Stimulated activated CD4-positive, alpha-beta T cell treated with anti-CD3 and anti-CD28 coated beads, Interleukin-1b, Interleukin-23, amount 100 ng/mL, for 48 hours (primary cell): ENCODE results near the gene ATCAY.
A peak's percentile ranks its signal among the peaks of the same experiment; 100 is the strongest.
"Not testable (repeated sequence)": the region's sequence is repeated elsewhere in the genome, so short reads cannot be mapped to it uniquely, and the experiment has no call there.

Source experiments
- DNase-seq: peaks from one replicate; pipeline ENCODE4 v3.0.0-alpha.2; 2020

ATCAY gene

GRCh38 chr19:3904233-3904632, 23.7 kb downstream of the ATCAY start:
- no peak for DNase-seq

- DNase-seq: no peak
These were observed 27.3 kb downstream of the ATCAY start for GRCh38 chr19:3907626-3908265.

GRCh38 chr19:3908266-3909054, 28.0 kb downstream of the ATCAY start:
- no peak for DNase-seq

- DNase-seq: no peak
These were observed 29.6 kb downstream of the ATCAY start for GRCh38 chr19:3910105-3910504.

- no peak for DNase-seq
These were observed 33.7 kb downstream of the ATCAY start for GRCh38 chr19:3914199-3914598.

GRCh38 chr19:3916033-3916432, 35.5 kb downstream of the ATCAY start:
- no peak for DNase-seq

- no peak for DNase-seq
These were observed 39.3 kb downstream of the ATCAY start for GRCh38 chr19:3919793-3920192.

GRCh38 chr19:3923096-3923758, 42.7 kb downstream of the ATCAY start:
- no peak for DNase-seq

GRCh38 chr19:3923912-3924311, 43.4 kb downstream of the ATCAY start:
- DNase-seq: no peak

- DNase-seq: no peak
These were observed 50.6 kb downstream of the ATCAY start for GRCh38 chr19:3931041-3931440.

GRCh38 chr19:3932931-3933810, 52.7 kb downstream of the ATCAY start, which contains the start of gene NMRK2:
NMRK2 (plus strand) TSS chr19:3933069; CDS start chr19:3933672, 603 bp downstream.
- DNase-seq: peak; percentile 12

- DNase-seq: no peak
These were observed 56.3 kb downstream of the ATCAY start for GRCh38 chr19:3936506-3937442.

GRCh38 chr19:3938300-3938950, 57.9 kb downstream of the ATCAY start:
- not testable (repeated sequence) for DNase-seq

- no peak for DNase-seq
These were observed 62.4 kb downstream of the ATCAY start for GRCh38 chr19:3942790-3943409.

GRCh38 chr19:3944018-3944721, 63.7 kb downstream of the ATCAY start:
- DNase-seq: no peak

- no peak for DNase-seq
These were observed 65.4 kb downstream of the ATCAY start for GRCh38 chr19:3945838-3946237.

GRCh38 chr19:3947316-3947933, 66.9 kb downstream of the ATCAY start:
- DNase-seq: not testable (repeated sequence)

- no peak for DNase-seq
These were observed 68.8 kb downstream of the ATCAY start for GRCh38 chr19:3949294-3949693.
